ENCODE results near the gene RENBP.

The RENBP gene

GRCh38 chrX:153903991-153904957, 40.2 kb downstream of the RENBP start, which contains the start of gene AVPR2:
AVPR2 (plus strand) TSS chrX:153904673; CDS start chrX:153905146, 473 bp downstream.
- no peak for TF ChIP-seq ZFX (IDR thresholded peaks at IDR 0.05; ENCODE audit: borderline replicate concordance)
- TF ChIP-seq CTCF (IDR thresholded peaks at IDR 0.05) = no peak
- H3K27ac ChIP-seq = no peak within 1 kb of the TSS

GRCh38 chrX:153903238-153903980, 41.0 kb downstream of the RENBP start:
- no peak overlapping the region for H3K27ac ChIP-seq
- TF ChIP-seq ZFX (IDR thresholded peaks at IDR 0.05; ENCODE audit: borderline replicate concordance) (no peak), CTCF (IDR thresholded peaks at IDR 0.05) (no peak)

GRCh38 chrX:153902385-153902784, 42.1 kb downstream of the RENBP start:
- H3K27ac ChIP-seq = no peak overlapping the region
- TF ChIP-seq CTCF (IDR thresholded peaks at IDR 0.05) (no peak), ZFX (IDR thresholded peaks at IDR 0.05; ENCODE audit: borderline replicate concordance) (no peak)

GRCh38 chrX:153901753-153902140, 42.7 kb downstream of the RENBP start:
- no peak overlapping the region for H3K27ac ChIP-seq
- TF ChIP-seq ZFX (IDR thresholded peaks at IDR 0.05; ENCODE audit: borderline replicate concordance) (no peak), CTCF (IDR thresholded peaks at IDR 0.05) (no peak)

GRCh38 chrX:153900831-153901752, 43.4 kb downstream of the RENBP start:
- TF ChIP-seq ZFX (IDR thresholded peaks at IDR 0.05; ENCODE audit: borderline replicate concordance) (no peak), CTCF (IDR thresholded peaks at IDR 0.05) (no peak)
- no peak overlapping the region for H3K27ac ChIP-seq

- H3K27ac ChIP-seq = no peak overlapping the region
- TF ChIP-seq CTCF (IDR thresholded peaks at IDR 0.05) (no peak), ZFX (IDR thresholded peaks at IDR 0.05; ENCODE audit: borderline replicate concordance) (no peak)
These were observed 46.5 kb downstream of the RENBP start for GRCh38 chrX:153897899-153898298.

Measured in 22Rv1 (cell line).